Measurements from ENCODE around the gene DNAL1.
A peak's percentile ranks its signal among the peaks of the same experiment; 100 is the strongest.

DNAL1 gene

GRCh38 chr14:73745571-73746519 lies 101.1 kb downstream of the DNAL1 start:
- DNase-seq, result no peak

GRCh38 chr14:73746520-73747378 lies 102.0 kb downstream of the DNAL1 start:
- no peak for DNase-seq

- DNase-seq, result no peak
Observed at GRCh38 chr14:73747379-73748211, 102.8 kb downstream of the DNAL1 start.

- no peak for DNase-seq
Observed at GRCh38 chr14:73748858-73749357, 104.1 kb downstream of the DNAL1 start.

- no peak for DNase-seq
Observed at GRCh38 chr14:73749706-73750530, 105.1 kb downstream of the DNAL1 start.

- no peak for DNase-seq
Observed at GRCh38 chr14:73750531-73750901, 105.7 kb downstream of the DNAL1 start.

- DNase-seq, result no peak
Observed at GRCh38 chr14:73751157-73751691, 106.4 kb downstream of the DNAL1 start.

GRCh38 chr14:73752297-73752992 lies 107.7 kb downstream of the DNAL1 start:
- DNase-seq, result peak; percentile 49

Measured in NCI-H345 (cell line).